AG10803 (cell line): ENCODE measurements around the gene C17orf114.

Experiments
- DNase-seq: peaks from one replicate; pipeline ENCODE4 v3.0.0; 2010; ENCODE audit warnings: low read depth
- H3K4me3 ChIP-seq: 2 replicates; pipeline ENCODE4 v1.5.1; 2011; ENCODE audit warnings: mild to moderate bottlenecking, low read length, control low read depth
- CTCF ChIP-seq: conservative IDR thresholded peaks from 2 replicates; pipeline ENCODE4 v1.5.1; 2011; ENCODE audit warnings: mild to moderate bottlenecking, low read length, control low read depth, inconsistent platforms

Gene C17orf114

GRCh38 chr17:4786516-4786915 is 15.6 kb downstream of the C17orf114 start:
- H3K4me3 ChIP-seq, result no peak overlapping the region; the same call in 1 of the 2 replicates
- peak; percentile 22 for DNase-seq
- no peak; the same call in 1 of the 2 replicates for TF ChIP-seq CTCF

GRCh38 chr17:4786106-4786511 is 16.0 kb downstream of the C17orf114 start, which contains the start of gene VMO1:
Gene VMO1, minus strand, starts transcription at chr17:4786364. Its CDS starts 12 bp downstream, at chr17:4786352.
- DNase-seq, result peak; percentile 38
- peak within 1 kb of the TSS; percentile 26 for H3K4me3 ChIP-seq
- no peak for TF ChIP-seq CTCF

GRCh38 chr17:4785311-4786105 is 16.6 kb downstream of the C17orf114 start:
- DNase-seq, result no peak
- H3K4me3 ChIP-seq, result peak overlapping the region; percentile 17
- TF ChIP-seq CTCF, result no peak

GRCh38 chr17:4782652-4783051 is 19.5 kb downstream of the C17orf114 start:
- no peak for TF ChIP-seq CTCF
- no peak for DNase-seq

GRCh38 chr17:4780325-4780955 is 21.7 kb downstream of the C17orf114 start:
- no peak for TF ChIP-seq CTCF
- H3K4me3 ChIP-seq, result no peak overlapping the region
- no peak for DNase-seq

More at GRCh38 chr17:4782652-4783051, 19.5 kb downstream of the C17orf114 start:
- H3K4me3 ChIP-seq, result no peak overlapping the region

- peak; percentile 17 for DNase-seq
- TF ChIP-seq CTCF, result no peak
- H3K4me3 ChIP-seq, result no peak overlapping the region
Measured at GRCh38 chr17:4777969-4778760, 24.0 kb downstream of the C17orf114 start.
